Hepatocyte (in vitro differentiated cells): ENCODE data around the gene EIPR1. TPM values are rescaled to one million over a fixed set of nuclear protein-coding genes. Genes with fewer than 3 reads are reported as not detected.

Experiments
- DNase-seq: peaks from one replicate; pipeline ENCODE4 v3.0.0-alpha.2; 2016; ENCODE audit warnings: low spot score
- H2AFZ ChIP-seq: fragments of 200-600 bp; sonication (generic); 2 replicates; pipeline ENCODE4 v1.6.0; 2016; ENCODE audit warnings: antibody characterized with exemption, mild to moderate bottlenecking
- H3K27ac ChIP-seq: fragments of 200-600 bp; sonication (generic); 2 replicates; pipeline ENCODE4 v1.5.1; 2016; ENCODE audit warnings: mild to moderate bottlenecking
- H3K27me3 ChIP-seq: fragments of 200-600 bp; sonication (generic); 2 replicates; pipeline ENCODE4 v1.6.1; 2016
- H3K36me3 ChIP-seq: fragments of 200-600 bp; sonication (generic); replicated peaks from 2 replicates; pipeline ENCODE4 v1.5.1; 2016; ENCODE audit warnings: low read depth; ENCODE audit not compliant: insufficient read depth
- H3K4me1 ChIP-seq: fragments of 200-600 bp; sonication (generic); 2 replicates; pipeline ENCODE4 v1.5.1; 2016; ENCODE audit warnings: mild to moderate bottlenecking, moderate library complexity; ENCODE audit not compliant: insufficient read depth
- H3K4me2 ChIP-seq: fragments of 200-600 bp; sonication (generic); 2 replicates; pipeline ENCODE4 v1.6.0; 2016
- H3K4me3 ChIP-seq: fragments of 200-600 bp; sonication (generic); 2 replicates; pipeline ENCODE4 v1.5.1; 2016; ENCODE audit warnings: mild to moderate bottlenecking
- H3K79me2 ChIP-seq: fragments of 200-600 bp; sonication (generic); 2 replicates; pipeline ENCODE4 v1.6.0; 2017; ENCODE audit warnings: mild to moderate bottlenecking
- H3K9me2 ChIP-seq: fragments of 200-600 bp; sonication (generic); replicated peaks from 2 replicates; pipeline ENCODE4 v1.6.0; 2017; ENCODE audit warnings: mild to moderate bottlenecking; ENCODE audit not compliant: insufficient read depth
- H3K9me3 ChIP-seq: fragments of 200-600 bp; sonication (generic); 2 replicates; pipeline ENCODE4 v1.5.1; 2016; ENCODE audit warnings: low read depth, mild to moderate bottlenecking
- H4K20me1 ChIP-seq: fragments of 200-600 bp; sonication (generic); 2 replicates; pipeline ENCODE4 v1.6.0; 2016; ENCODE audit warnings: mild to moderate bottlenecking; ENCODE audit not compliant: insufficient read depth, poor library complexity, severe bottlenecking
- EZH2 ChIP-seq: fragments of 200-600 bp; sonication (generic); IDR thresholded peaks from 2 replicates; pipeline ENCODE4 v1.6.1; 2016; ENCODE audit warnings: antibody characterized with exemption, mild to moderate bottlenecking, borderline replicate concordance
- EZH2phosphoT487 ChIP-seq: fragments of 200-600 bp; sonication (generic); IDR thresholded peaks from one replicate; pipeline ENCODE4 v1.6.1; 2018; ENCODE audit warnings: antibody characterized with exemption, mild to moderate bottlenecking, low read depth, moderate library complexity; ENCODE audit not compliant: unreplicated experiment, severe bottlenecking
- WGBS: methylation state at CpG from one replicate; pipeline ENCODE4 v1.1.6; 2016; ENCODE audit warnings: low lambda C conversion rate; ENCODE audit errors: missing lambda C conversion rate; 5-methylcytosine and 5-hydroxymethylcytosine counted together
- polyA plus RNA-seq: library from polyadenylated mRNA; unstranded; fragments of >200 nt; fragmentation: Nextera tagmentation; extraction: Ambion mirVana; gene quantifications from 2 replicates; pipeline ENCODE4 v1.2.1, GENCODE V29; 2016
- total RNA-seq: library from RNA; depleted of rRNA; stranded (reverse); fragments of >200 nt; gene quantifications from 2 replicates; pipeline ENCODE4 v1.2.3, GENCODE V29; 2014
- TF ChIP-seq, protein P1 (sequence below): fragments of 200-600 bp; sonication (generic); IDR thresholded peaks from 2 replicates; pipeline ENCODE4 v1.5.1; 2016; ENCODE audit warnings: antibody characterized with exemption, mild to moderate bottlenecking; ENCODE audit not compliant: poor library complexity

The EIPR1 gene
- total and polyA plus RNA-seq, 2 experiments from 2014 or later, result 27.4 to 42.3 TPM

DNA sequence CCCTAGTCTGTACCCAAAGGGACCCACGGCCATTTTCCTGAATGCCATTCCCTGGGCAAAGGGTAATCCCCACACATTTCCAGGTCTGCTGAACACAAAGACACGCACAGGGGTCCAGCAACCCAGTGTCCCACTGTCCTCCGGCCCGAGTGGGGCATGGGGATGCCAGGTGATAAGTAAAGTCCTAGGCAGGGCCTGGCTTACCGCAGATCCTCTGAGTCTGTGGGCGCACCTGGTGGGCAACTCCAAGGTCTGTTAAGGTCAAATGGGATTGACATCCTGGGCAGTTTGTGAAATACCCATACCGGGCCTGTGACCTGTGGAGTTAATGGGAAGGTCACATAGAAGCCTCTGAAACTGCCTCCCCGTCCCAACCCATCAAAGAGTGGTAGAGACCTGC is 116.1 kb downstream of the EIPR1 start:
- Histone ChIP-seq H3K27me3 (no peaks in the 10 kb centered on the region), H3K9me2 (no peaks in the 10 kb centered on the region), H3K27ac (no peak overlapping the region), H3K4me1 (no peaks in the 10 kb centered on the region), H4K20me1 (no peaks in the 10 kb centered on the region), H3K79me2 (no peaks in the 10 kb centered on the region), H2AFZ (no peak overlapping the region), H3K36me3 (no peaks in the 10 kb centered on the region), H3K4me2 (no peak overlapping the region), H3K4me3 (no peak overlapping the region), H3K9me3 (no peaks in the 10 kb centered on the region)
- TF ChIP-seq EZH2phosphoT487 (no peak), EZH2 (no peak)
- TF ChIP-seq, protein P1, sequence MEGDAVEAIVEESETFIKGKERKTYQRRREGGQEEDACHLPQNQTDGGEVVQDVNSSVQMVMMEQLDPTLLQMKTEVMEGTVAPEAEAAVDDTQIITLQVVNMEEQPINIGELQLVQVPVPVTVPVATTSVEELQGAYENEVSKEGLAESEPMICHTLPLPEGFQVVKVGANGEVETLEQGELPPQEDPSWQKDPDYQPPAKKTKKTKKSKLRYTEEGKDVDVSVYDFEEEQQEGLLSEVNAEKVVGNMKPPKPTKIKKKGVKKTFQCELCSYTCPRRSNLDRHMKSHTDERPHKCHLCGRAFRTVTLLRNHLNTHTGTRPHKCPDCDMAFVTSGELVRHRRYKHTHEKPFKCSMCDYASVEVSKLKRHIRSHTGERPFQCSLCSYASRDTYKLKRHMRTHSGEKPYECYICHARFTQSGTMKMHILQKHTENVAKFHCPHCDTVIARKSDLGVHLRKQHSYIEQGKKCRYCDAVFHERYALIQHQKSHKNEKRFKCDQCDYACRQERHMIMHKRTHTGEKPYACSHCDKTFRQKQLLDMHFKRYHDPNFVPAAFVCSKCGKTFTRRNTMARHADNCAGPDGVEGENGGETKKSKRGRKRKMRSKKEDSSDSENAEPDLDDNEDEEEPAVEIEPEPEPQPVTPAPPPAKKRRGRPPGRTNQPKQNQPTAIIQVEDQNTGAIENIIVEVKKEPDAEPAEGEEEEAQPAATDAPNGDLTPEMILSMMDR, result no peak
- no peak for DNase-seq
- 96% methylated on average over 8 of the region's 8 CpGs for WGBS

DNA sequence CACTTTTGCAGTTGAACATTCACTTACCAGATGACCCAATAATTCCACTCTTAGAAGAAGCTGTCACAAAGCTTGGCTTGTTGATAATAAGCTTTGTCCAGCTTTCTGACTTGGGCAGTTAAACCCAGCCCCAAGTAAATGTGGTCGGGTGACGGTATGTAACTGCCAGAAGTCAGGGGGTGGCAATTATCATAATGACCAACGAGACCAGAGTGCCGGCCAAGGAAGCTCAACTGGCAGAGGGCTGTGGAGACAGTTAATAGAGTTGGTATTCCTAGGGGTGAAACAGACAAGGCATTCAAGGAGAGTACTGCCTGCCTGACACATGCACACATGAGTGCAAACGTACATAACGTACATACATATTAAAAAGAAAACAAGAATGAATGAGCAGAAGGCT is 116.7 kb downstream of the EIPR1 start:
- no peaks in the 10 kb centered on the region for H3K27me3 ChIP-seq
- DNase-seq, result no peak
- WGBS, result 87% methylated on average over 6 of the region's 6 CpGs
- no peaks in the 10 kb centered on the region for H3K36me3 ChIP-seq
- H3K79me2 ChIP-seq, result no peaks in the 10 kb centered on the region
- no peak overlapping the region for H3K4me2 ChIP-seq
- no peaks in the 10 kb centered on the region for H3K9me2 ChIP-seq
- H3K4me1 ChIP-seq, result no peaks in the 10 kb centered on the region
- no peaks in the 10 kb centered on the region for H4K20me1 ChIP-seq
- no peak overlapping the region for H2AFZ ChIP-seq
- TF ChIP-seq, protein P1, result no peak
- TF ChIP-seq EZH2 (no peak), EZH2phosphoT487 (no peak)
- no peaks in the 10 kb centered on the region for H3K9me3 ChIP-seq
- no peak overlapping the region for H3K27ac ChIP-seq
- no peak overlapping the region for H3K4me3 ChIP-seq

DNA sequence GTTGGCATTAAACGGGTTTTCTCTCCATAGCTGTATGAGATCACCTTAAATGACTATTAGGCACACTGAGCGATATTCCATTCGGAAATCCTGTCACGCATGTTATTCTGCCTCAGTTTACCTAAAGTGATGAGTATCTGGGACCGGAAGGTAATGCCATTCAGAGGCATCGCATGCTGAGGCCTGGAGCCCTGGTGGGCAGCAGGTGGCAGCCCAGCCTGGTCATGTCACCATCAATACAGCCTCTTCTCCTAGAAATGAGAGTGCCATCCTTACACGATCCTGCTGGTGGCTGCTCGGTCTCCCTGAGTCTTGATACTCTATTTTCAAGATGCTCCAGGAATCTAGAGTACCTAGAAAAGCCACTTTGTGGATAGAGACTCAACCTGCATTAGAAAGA is 119.8 kb downstream of the EIPR1 start:
- no peak overlapping the region for H2AFZ ChIP-seq
- no peaks in the 10 kb centered on the region for H3K79me2 ChIP-seq
- no peaks in the 10 kb centered on the region for H3K36me3 ChIP-seq
- DNase-seq, result no peak
- no peaks in the 10 kb centered on the region for H4K20me1 ChIP-seq
- no peaks in the 10 kb centered on the region for H3K4me1 ChIP-seq
- no peak overlapping the region for H3K27ac ChIP-seq
- H3K4me3 ChIP-seq, result no peak overlapping the region
- no peaks in the 10 kb centered on the region for H3K27me3 ChIP-seq
- TF ChIP-seq EZH2, result no peak
- TF ChIP-seq EZH2phosphoT487, result no peak
- TF ChIP-seq, protein P1, result no peak
- WGBS, result 94% methylated on average over 8 of the region's 8 CpGs
- no peaks in the 10 kb centered on the region for H3K9me2 ChIP-seq
- H3K4me2 ChIP-seq, result no peak overlapping the region
- no peaks in the 10 kb centered on the region for H3K9me3 ChIP-seq

DNA sequence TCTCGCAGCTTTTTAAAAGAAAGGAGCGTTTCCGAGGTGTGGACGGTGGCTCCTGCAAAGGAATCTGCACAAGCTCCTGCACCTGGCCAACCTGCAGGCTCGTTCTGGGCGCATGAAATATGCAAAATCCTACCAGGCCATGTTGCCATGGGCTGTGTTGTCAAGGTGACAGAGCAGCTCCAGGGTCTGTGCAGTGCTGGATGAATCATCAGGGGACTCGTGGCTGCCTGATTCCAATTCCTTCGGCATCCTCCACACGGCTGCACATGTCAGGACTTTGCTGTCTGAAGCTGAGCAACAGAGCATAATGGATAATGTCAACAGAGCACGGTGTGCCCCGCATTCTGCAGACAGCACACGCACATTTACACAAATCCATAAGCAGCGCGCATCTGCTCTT is 120.5 kb downstream of the EIPR1 start:
- Histone ChIP-seq H3K9me2 (no peaks in the 10 kb centered on the region), H3K4me3 (no peak overlapping the region), H3K4me2 (no peak overlapping the region), H4K20me1 (no peaks in the 10 kb centered on the region), H3K9me3 (no peaks in the 10 kb centered on the region), H3K79me2 (no peaks in the 10 kb centered on the region), H3K36me3 (no peaks in the 10 kb centered on the region), H3K4me1 (no peaks in the 10 kb centered on the region), H2AFZ (no peak overlapping the region), H3K27me3 (no peaks in the 10 kb centered on the region), H3K27ac (no peak overlapping the region)
- TF ChIP-seq EZH2 (no peak), EZH2phosphoT487 (no peak)
- 82% methylated on average over 14 of the region's 14 CpGs for WGBS
- DNase-seq, result no peak
